HepG2 (cell line): ENCODE data around the gene MYADML2. TPM values are rescaled to one million over a fixed set of nuclear protein-coding genes. Genes with fewer than 3 reads are reported as not detected.

Experiments used
- AGO1 ChIP-seq: fragments of 200-400 bp; formaldehyde crosslinking; IDR thresholded peaks from 2 replicates; pipeline ENCODE4 v1.6.1; 2017; ENCODE audit warnings: mild to moderate bottlenecking, low read depth, low read length, moderate library complexity; ENCODE audit not compliant: poor library complexity, severe bottlenecking
- ARNTL ChIP-seq: sonication (generic); formaldehyde crosslinking; IDR thresholded peaks from 2 replicates; pipeline ENCODE4 v1.4.0; 2020; ENCODE audit warnings: mild to moderate bottlenecking, missing genetic modification reagents
- ASH2L ChIP-seq: fragments of 300-600, 200-600 bp; sonication (generic); IDR thresholded peaks from 2 replicates; pipeline ENCODE4 v1.7.0; 2017; ENCODE audit warnings: low read depth, mild to moderate bottlenecking, moderate library complexity, mixed read lengths, low read length; ENCODE audit not compliant: insufficient read length
- BRD4 ChIP-seq: sonication (generic); formaldehyde crosslinking; IDR thresholded peaks from 2 replicates; pipeline ENCODE4 v1.4.0; 2020; ENCODE audit warnings: missing genetic modification reagents
- BRF2 ChIP-seq: sonication (generic); formaldehyde crosslinking; IDR thresholded peaks from 2 replicates; pipeline ENCODE4 v1.8.1; 2022; ENCODE audit warnings: mild to moderate bottlenecking, missing genetic modification reagents
- HNRNPL ChIP-seq: fragments of 200-400 bp; formaldehyde crosslinking; IDR thresholded peaks from 2 replicates; pipeline ENCODE4 v1.6.1; 2017; ENCODE audit warnings: mild to moderate bottlenecking, low read depth, low read length
- MYC ChIP-seq: sonication (generic); formaldehyde crosslinking; IDR thresholded peaks from 2 replicates; pipeline ENCODE4 v1.9.0; 2021; ENCODE audit warnings: missing genetic modification reagents, borderline replicate concordance
- NBN ChIP-seq: fragments of 450-650 bp; conservative IDR thresholded peaks from 2 replicates; pipeline ENCODE4 v1.6.1; 2017
- NR3C1 ChIP-seq: sonication (generic); formaldehyde crosslinking; IDR thresholded peaks from 2 replicates; pipeline ENCODE4 v1.4.0; 2020; ENCODE audit warnings: missing genetic modification reagents
- RNF2 ChIP-seq: fragments of 450-650 bp; conservative IDR thresholded peaks from 2 replicates; pipeline ENCODE4 v1.6.1; 2016; ENCODE audit warnings: low read depth
- TOPORS ChIP-seq: sonication (generic); formaldehyde crosslinking; IDR thresholded peaks from 2 replicates; pipeline ENCODE4 v1.8.0; 2023; ENCODE audit warnings: mild to moderate bottlenecking, missing genetic modification reagents
- XRCC5 ChIP-seq: fragments of 200-400 bp; formaldehyde crosslinking; optimal IDR thresholded peaks from 2 replicates; pipeline ENCODE3; 2017; ENCODE audit warnings: mild to moderate bottlenecking, low read length
- ZNF44 ChIP-seq: sonication (generic); formaldehyde crosslinking; IDR thresholded peaks from 2 replicates; pipeline ENCODE4 v1.5.1; 2020; ENCODE audit warnings: mild to moderate bottlenecking, missing genetic modification reagents
- ZNF503 ChIP-seq: sonication (generic); formaldehyde crosslinking; IDR thresholded peaks from 2 replicates; pipeline ENCODE4 v1.4.0; 2020; ENCODE audit warnings: missing genetic modification reagents
- ZNF552 ChIP-seq: sonication (generic); formaldehyde crosslinking; IDR thresholded peaks from 2 replicates; pipeline ENCODE4 v1.9.0; 2022; ENCODE audit warnings: missing genetic modification reagents, mild to moderate bottlenecking, borderline replicate concordance
- ZNF747 ChIP-seq: sonication (generic); formaldehyde crosslinking; IDR thresholded peaks from 2 replicates; pipeline ENCODE4 v1.8.1; 2023; ENCODE audit warnings: missing genetic modification reagents, mild to moderate bottlenecking, borderline replicate concordance
- polyA plus RNA-seq, 8 experiments: library from polyadenylated mRNA; depleted of rRNA in 3 of 8; stranded (reverse) in 7 of 8; unstranded in 1 of 8; fragments of >200 nt; fragmentation: Illumina TruSeq in 4 of 8; extraction: Trizol in 4 of 8; gene quantifications; 2 replicates each; pipeline versions ENCODE4 v1.2.1 to v1.2.3, GENCODE V29; 2011 to 2016; ENCODE audit warnings: low read depth in 4 of 8, missing spikeins in 1 of 8, mixed read lengths in 1 of 8; ENCODE audit not compliant: insufficient read depth in 1 of 8
- total RNA-seq, 5 experiments: library from RNA; depleted of rRNA; stranded (reverse); fragments of >200 nt; fragmentation: Illumina TruSeq; extraction: Trizol; gene quantifications; 2 replicates each; pipeline ENCODE4 v1.2.3, GENCODE V29; 2016; ENCODE audit warnings: low read depth in 1 of 5
- TF ChIP-seq, protein P1 (sequence below): fragments of 450-650 bp; IDR thresholded peaks from 2 replicates; pipeline ENCODE4 v1.6.1; 2017; ENCODE audit warnings: mild to moderate bottlenecking
- TF ChIP-seq, protein P2 (sequence below): sonication (generic); formaldehyde crosslinking; IDR thresholded peaks from 2 replicates; pipeline ENCODE4 v1.5.0; 2020; ENCODE audit warnings: missing genetic modification reagents
- TF ChIP-seq, protein P3 (sequence below): sonication (generic); formaldehyde crosslinking; IDR thresholded peaks from 2 replicates; pipeline ENCODE4 v1.4.0; 2020; ENCODE audit warnings: missing genetic modification reagents
- TF ChIP-seq, protein P4 (sequence below): sonication (generic); formaldehyde crosslinking; IDR thresholded peaks from 2 replicates; pipeline ENCODE4 v1.4.0; 2020; ENCODE audit warnings: missing genetic modification reagents

Gene MYADML2
- total and polyA plus RNA-seq, 2 of the 13 experiments (the other 11 are each of a cell fraction or from before 2014, with no cell fraction given), result not detected

- TF ChIP-seq BRF2 (CRISPR knock-in tag), result peak; percentile 60; the same call in 1 of the 2 replicates
- 0 out of 2 replicates have a peak, but pooled peaks have one; percentile 53 for TF ChIP-seq ZNF747
- TF ChIP-seq RNF2, result peak; percentile 64; the same call in 1 of the 2 replicates
- TF ChIP-seq, protein P1, sequence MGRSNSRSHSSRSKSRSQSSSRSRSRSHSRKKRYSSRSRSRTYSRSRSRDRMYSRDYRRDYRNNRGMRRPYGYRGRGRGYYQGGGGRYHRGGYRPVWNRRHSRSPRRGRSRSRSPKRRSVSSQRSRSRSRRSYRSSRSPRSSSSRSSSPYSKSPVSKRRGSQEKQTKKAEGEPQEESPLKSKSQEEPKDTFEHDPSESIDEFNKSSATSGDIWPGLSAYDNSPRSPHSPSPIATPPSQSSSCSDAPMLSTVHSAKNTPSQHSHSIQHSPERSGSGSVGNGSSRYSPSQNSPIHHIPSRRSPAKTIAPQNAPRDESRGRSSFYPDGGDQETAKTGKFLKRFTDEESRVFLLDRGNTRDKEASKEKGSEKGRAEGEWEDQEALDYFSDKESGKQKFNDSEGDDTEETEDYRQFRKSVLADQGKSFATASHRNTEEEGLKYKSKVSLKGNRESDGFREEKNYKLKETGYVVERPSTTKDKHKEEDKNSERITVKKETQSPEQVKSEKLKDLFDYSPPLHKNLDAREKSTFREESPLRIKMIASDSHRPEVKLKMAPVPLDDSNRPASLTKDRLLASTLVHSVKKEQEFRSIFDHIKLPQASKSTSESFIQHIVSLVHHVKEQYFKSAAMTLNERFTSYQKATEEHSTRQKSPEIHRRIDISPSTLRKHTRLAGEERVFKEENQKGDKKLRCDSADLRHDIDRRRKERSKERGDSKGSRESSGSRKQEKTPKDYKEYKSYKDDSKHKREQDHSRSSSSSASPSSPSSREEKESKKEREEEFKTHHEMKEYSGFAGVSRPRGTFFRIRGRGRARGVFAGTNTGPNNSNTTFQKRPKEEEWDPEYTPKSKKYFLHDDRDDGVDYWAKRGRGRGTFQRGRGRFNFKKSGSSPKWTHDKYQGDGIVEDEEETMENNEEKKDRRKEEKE, result no peak
- peak; percentile 74 for TF ChIP-seq XRCC5
- TF ChIP-seq, protein P2, sequence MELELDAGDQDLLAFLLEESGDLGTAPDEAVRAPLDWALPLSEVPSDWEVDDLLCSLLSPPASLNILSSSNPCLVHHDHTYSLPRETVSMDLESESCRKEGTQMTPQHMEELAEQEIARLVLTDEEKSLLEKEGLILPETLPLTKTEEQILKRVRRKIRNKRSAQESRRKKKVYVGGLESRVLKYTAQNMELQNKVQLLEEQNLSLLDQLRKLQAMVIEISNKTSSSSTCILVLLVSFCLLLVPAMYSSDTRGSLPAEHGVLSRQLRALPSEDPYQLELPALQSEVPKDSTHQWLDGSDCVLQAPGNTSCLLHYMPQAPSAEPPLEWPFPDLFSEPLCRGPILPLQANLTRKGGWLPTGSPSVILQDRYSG, result 0 out of 2 replicates have a peak, but pooled peaks have one; percentile 18
- 0 out of 2 replicates have a peak, but pooled peaks have one; percentile 14 for TF ChIP-seq BRD4 (CRISPR knock-in tag)
- TF ChIP-seq ZNF503 (CRISPR knock-in tag), result peak; percentile 23
- 0 out of 2 replicates have a peak, but pooled peaks have one; percentile 59 for TF ChIP-seq ZNF552 (CRISPR knock-in tag)
- no peak for TF ChIP-seq NR3C1
- 0 out of 2 replicates have a peak, but pooled peaks have one; percentile 40 for TF ChIP-seq MYC (CRISPR knock-in tag)
- TF ChIP-seq ZNF44 (CRISPR knock-in tag), result 0 out of 2 replicates have a peak, but pooled peaks have one; percentile 26
- TF ChIP-seq, protein P3, sequence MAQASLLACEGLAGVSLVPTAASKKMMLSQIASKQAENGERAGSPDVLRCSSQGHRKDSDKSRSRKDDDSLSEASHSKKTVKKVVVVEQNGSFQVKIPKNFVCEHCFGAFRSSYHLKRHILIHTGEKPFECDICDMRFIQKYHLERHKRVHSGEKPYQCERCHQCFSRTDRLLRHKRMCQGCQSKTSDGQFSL (CRISPR knock-in tag), result 0 out of 2 replicates have a peak, but pooled peaks have one; percentile 8
- TF ChIP-seq ASH2L, result peak; percentile 64
- TF ChIP-seq HNRNPL, result peak; percentile 72
- peak; percentile 83 for TF ChIP-seq TOPORS (CRISPR knock-in tag)
- TF ChIP-seq, protein P4, sequence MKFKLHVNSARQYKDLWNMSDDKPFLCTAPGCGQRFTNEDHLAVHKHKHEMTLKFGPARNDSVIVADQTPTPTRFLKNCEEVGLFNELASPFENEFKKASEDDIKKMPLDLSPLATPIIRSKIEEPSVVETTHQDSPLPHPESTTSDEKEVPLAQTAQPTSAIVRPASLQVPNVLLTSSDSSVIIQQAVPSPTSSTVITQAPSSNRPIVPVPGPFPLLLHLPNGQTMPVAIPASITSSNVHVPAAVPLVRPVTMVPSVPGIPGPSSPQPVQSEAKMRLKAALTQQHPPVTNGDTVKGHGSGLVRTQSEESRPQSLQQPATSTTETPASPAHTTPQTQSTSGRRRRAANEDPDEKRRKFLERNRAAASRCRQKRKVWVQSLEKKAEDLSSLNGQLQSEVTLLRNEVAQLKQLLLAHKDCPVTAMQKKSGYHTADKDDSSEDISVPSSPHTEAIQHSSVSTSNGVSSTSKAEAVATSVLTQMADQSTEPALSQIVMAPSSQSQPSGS (CRISPR knock-in tag), result 0 out of 2 replicates have a peak, but pooled peaks have one; percentile 27
- TF ChIP-seq NBN, result no peak
- peak; percentile 8 for TF ChIP-seq AGO1
- no peak for TF ChIP-seq ARNTL (CRISPR knock-in tag)
Observed at GRCh38 chr17:81959362-81960129, 12.5 kb upstream of the MYADML2 start (continued).
